Vagina (tissue), 2 donors: Measurements from ENCODE around the gene IBA57. TPM values are rescaled to one million over a fixed set of nuclear protein-coding genes. Genes with fewer than 3 reads are reported as not detected.

Experiments used
- DNase-seq, 2 donors: peaks; one replicate each; pipeline ENCODE4 v3.0.0-alpha.2; 2017; ENCODE audit errors: extremely low spot score in 2 of 2
- H3K27ac ChIP-seq: fragments of 200-600 bp; sonication (generic); one replicate; pipeline ENCODE4 v1.5.1; 2019
- H3K27me3 ChIP-seq: fragments of 200-600 bp; sonication (generic); one replicate; pipeline ENCODE4 v1.5.1; 2019
- H3K36me3 ChIP-seq, 2 donors: fragments of 200-600 bp; sonication (generic); one replicate each; pipeline ENCODE4 v1.5.1; 2017 to 2019
- H3K4me1 ChIP-seq: fragments of 200-600 bp; sonication (generic); one replicate; pipeline ENCODE4 v1.5.1; 2019
- H3K4me3 ChIP-seq, 2 donors: fragments of 200-600 bp; sonication (generic); 1 replicate in 1 of 2; 2 replicates in 1 of 2; pipeline ENCODE4 v1.5.1; 2016 to 2019
- H3K9me3 ChIP-seq: fragments of 200-600 bp; sonication (generic); one replicate; pipeline ENCODE4 v1.5.1; 2019
- CTCF ChIP-seq, 3 experiments: fragments of 450-650 bp in 2 of 3; fragments of 200-600 bp in 1 of 3; sonication (generic) in 1 of 3; IDR thresholded peaks; one replicate each; pipeline ENCODE4 v1.5.1; 2017 to 2019; ENCODE audit warnings: antibody characterized with exemption in 3 of 3, mild to moderate bottlenecking in 2 of 3, moderate library complexity in 2 of 3
- POLR2A ChIP-seq, 2 donors: fragments of 450-650 bp; IDR thresholded peaks; one replicate each; pipeline ENCODE4 v1.6.1; 2017; ENCODE audit warnings: antibody characterized with exemption in 2 of 2, mild to moderate bottlenecking in 2 of 2, moderate library complexity in 2 of 2
- POLR2AphosphoS5 ChIP-seq, 2 donors: sonication (generic); formaldehyde crosslinking; IDR thresholded peaks; one replicate each; pipeline ENCODE4 v1.9.0; 2017; ENCODE audit warnings: antibody characterized with exemption in 2 of 2, mild to moderate bottlenecking in 2 of 2, low read depth in 1 of 2; ENCODE audit not compliant: insufficient read depth in 1 of 2
- intact Hi-C: fragments of 100-400 bp; cut with DNase I; formaldehyde crosslinking; loops from one replicate; pipeline ENCODE4 v1.15.1; 2023
- total RNA-seq: library from RNA; depleted of rRNA; stranded (reverse); fragments of >200 nt; gene quantifications from one replicate; pipeline ENCODE4 v1.2.3, GENCODE V29; 2016

IBA57 gene
- total RNA-seq, 1 donor from 2014 or later, result 3.4 TPM

GRCh38 chr1:228140724-228141225 is 24.8 kb upstream of the IBA57 start:
- H3K27ac ChIP-seq, result peak overlapping the region; percentile 96
- intact Hi-C loops, result loop anchor here (2.0 to 5.0 kb wide), 2 partner anchors 24 to 267 kb away; partner anchors contain the start of genes IBA57 and TRIM11
- H3K36me3 ChIP-seq, result peaks cover 0 to 3% of the 10 kb centered on the region in 2 donors
- H3K9me3 ChIP-seq, result no peaks in the 10 kb centered on the region
- peak; percentile 90 to 96 for DNase-seq
- peaks cover 53% of the 10 kb centered on the region for H3K4me1 ChIP-seq
- peak overlapping the region; percentile 78 to 89 for H3K4me3 ChIP-seq
- H3K27me3 ChIP-seq, result no peaks in the 10 kb centered on the region
- TF ChIP-seq POLR2AphosphoS5 (IDR thresholded peaks at IDR 0.05; ENCODE audit: insufficient read depth in 1 of 2, low read depth in 1 of 2), result no peak
- no peak for TF ChIP-seq POLR2A (IDR thresholded peaks at IDR 0.05)
- no peak for TF ChIP-seq CTCF (IDR thresholded peaks at IDR 0.05)

DNA sequence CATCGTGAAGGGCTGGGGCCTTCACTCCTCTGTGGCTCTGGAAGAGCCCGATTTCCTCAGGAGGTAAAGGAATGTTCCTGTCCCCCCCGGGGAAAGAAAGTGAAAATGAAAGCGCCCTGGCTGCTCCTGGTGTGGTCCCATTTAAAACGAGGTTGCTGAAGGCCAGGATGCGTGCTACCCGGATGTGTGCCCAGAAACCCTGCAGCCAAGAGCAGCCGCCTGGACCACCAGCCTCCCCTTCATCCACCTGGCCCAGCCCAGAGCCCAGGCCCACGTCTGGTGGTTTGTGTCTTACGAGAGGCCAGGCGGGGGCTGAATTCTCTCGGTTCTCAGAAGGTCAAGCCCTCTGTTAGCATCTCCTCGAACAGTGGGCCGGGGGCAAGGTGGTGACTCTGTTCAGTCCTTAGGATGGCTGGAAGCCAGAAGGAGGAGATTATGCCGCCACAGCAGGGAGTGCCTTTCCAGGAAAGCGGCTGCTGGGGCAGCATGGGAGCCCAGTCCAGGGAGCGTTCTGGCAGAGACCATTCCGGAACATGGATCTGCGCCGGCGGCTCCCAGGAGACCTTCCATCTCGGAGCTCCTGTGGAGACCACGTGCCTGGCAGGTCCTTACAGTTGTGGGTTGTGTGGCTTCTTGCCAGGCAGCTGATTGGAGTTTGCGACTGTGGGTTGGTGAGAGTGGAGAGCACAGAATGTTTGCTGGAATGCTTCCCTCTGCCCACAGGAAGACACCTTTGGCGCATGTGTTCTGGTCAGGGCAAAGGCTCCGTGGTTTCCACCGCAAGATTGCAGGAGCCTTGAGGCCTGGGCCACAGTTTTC is 24.2 kb upstream of the IBA57 start:
- H3K4me3 ChIP-seq, result peak overlapping the region; percentile 78 to 89
- DNase-seq, result peak in 1 of 2 donors; percentile 89
- H3K36me3 ChIP-seq, result peaks cover 0 to 9% of the 10 kb centered on the region in 2 donors
- H3K27me3 ChIP-seq, result no peaks in the 10 kb centered on the region
- H3K9me3 ChIP-seq, result no peaks in the 10 kb centered on the region
- intact Hi-C loops, result loop anchor here (2.0 to 5.0 kb wide), 2 partner anchors 23 to 266 kb away; partner anchors contain the start of genes IBA57 and TRIM11
- H3K4me1 ChIP-seq, result peaks cover 54% of the 10 kb centered on the region
- peak in 1 of 2 donors; percentile 3 for TF ChIP-seq POLR2AphosphoS5 (IDR thresholded peaks at IDR 0.05; ENCODE audit: insufficient read depth in 1 of 2, low read depth in 1 of 2)
- TF ChIP-seq CTCF (IDR thresholded peaks at IDR 0.05), result no peak
- no peak for TF ChIP-seq POLR2A (IDR thresholded peaks at IDR 0.05)
- peak overlapping the region; percentile 96 for H3K27ac ChIP-seq

GRCh38 chr1:228142155-228142691 is 23.4 kb upstream of the IBA57 start:
- Histone ChIP-seq H3K4me3 (peak overlapping the region; percentile 78 to 89), H3K27ac (peak overlapping the region; percentile 96), H3K36me3 (peaks cover 0 to 16% of the 10 kb centered on the region in 2 donors), H3K9me3 (no peaks in the 10 kb centered on the region), H3K27me3 (no peaks in the 10 kb centered on the region), H3K4me1 (peaks cover 60% of the 10 kb centered on the region)
- TF ChIP-seq POLR2AphosphoS5 (IDR thresholded peaks at IDR 0.05; ENCODE audit: insufficient read depth in 1 of 2, low read depth in 1 of 2) (peak in 1 of 2 donors; percentile 6), CTCF (IDR thresholded peaks at IDR 0.05) (no peak), POLR2A (IDR thresholded peaks at IDR 0.05) (no peak)
- peak in 1 of 2 donors; percentile 89 for DNase-seq
- intact Hi-C loops, result loop anchor here (5.0 kb wide), 1 partner anchor 265 kb away; the partner anchor contains the start of gene TRIM11

DNA sequence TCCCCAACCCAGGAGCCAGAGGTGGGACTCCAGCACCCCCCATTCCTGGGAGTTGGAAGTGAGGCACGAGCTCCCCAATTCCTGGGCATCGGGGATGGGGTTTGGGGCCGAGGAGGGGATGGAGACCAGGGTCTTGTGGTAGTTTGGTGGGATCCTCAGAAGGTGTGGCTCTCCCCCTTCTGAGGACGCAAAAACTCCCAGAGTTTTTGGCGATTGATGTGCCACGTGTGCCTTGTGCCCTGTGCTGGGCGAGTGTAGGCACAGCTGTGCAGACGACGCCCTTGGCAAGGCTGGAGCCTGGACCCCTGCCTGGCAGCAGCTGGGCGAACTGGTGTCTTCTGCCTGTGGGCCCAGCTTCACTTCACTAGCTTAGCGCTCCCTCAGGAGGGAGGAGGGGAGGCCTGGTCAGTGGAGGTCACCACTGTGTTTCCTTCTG is 22.9 kb upstream of the IBA57 start:
- Histone ChIP-seq H3K27me3 (no peaks in the 10 kb centered on the region), H3K4me3 (peak overlapping the region; percentile 78 to 89), H3K4me1 (peaks cover 65% of the 10 kb centered on the region), H3K9me3 (no peaks in the 10 kb centered on the region), H3K36me3 (peaks cover 0 to 16% of the 10 kb centered on the region in 2 donors), H3K27ac (peak overlapping the region; percentile 96)
- peak in 1 of 2 donors; percentile 88 for DNase-seq
- no peak for TF ChIP-seq POLR2A (IDR thresholded peaks at IDR 0.05)
- intact Hi-C loops, result loop anchor here (5.0 kb wide), 1 partner anchor 265 kb away; the partner anchor contains the start of gene TRIM11

DNA sequence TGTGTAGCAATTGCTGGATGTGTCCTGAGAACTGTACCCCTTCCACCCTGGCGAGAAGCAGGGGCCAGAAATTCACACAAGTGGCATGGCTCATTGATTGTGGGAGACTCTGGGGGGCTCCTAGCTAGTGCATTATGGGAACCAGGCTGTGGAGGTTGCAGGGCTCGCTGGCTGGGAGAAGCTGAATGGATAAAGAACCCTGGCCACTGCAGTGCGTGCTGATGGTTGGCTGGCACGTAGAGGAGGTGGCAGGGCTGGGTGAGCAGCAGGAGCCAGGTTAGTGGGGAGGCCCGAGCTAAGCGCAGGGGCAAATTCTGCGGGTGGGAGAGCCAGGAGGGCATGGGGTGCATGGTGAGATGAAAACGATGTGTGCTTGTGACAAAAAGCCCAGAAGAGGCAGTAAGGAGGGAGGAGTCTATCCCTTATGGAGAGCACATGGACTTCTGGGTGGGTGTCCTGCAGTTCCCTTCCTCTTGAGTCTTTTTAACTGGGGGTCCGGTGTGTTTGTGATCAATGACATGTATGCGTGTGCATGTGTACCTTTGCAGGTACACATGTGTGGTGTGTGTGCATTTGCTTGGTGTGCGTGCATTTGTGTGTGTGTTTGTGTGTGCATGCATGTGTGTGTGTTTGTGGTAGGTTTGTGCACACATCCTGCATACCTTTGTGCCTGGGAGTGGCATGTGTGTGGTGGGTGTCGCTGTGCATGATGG is 22.0 kb upstream of the IBA57 start:
- peaks cover 74% of the 10 kb centered on the region for H3K4me1 ChIP-seq
- H3K27ac ChIP-seq, result no peak overlapping the region
- peaks cover 0 to 16% of the 10 kb centered on the region in 2 donors for H3K36me3 ChIP-seq
- no peak for TF ChIP-seq CTCF (IDR thresholded peaks at IDR 0.05)
- TF ChIP-seq POLR2AphosphoS5 (IDR thresholded peaks at IDR 0.05; ENCODE audit: insufficient read depth in 1 of 2, low read depth in 1 of 2), result no peak
- no peak for TF ChIP-seq POLR2A (IDR thresholded peaks at IDR 0.05)
- no peaks in the 10 kb centered on the region for H3K27me3 ChIP-seq
- no peak for DNase-seq
- no peak overlapping the region for H3K4me3 ChIP-seq
- intact Hi-C loops, result loop anchor here (5.0 kb wide), 1 partner anchor 264 kb away; the partner anchor contains the start of gene TRIM11
- no peaks in the 10 kb centered on the region for H3K9me3 ChIP-seq
